Amygdala (tissue), 56 donors: ENCODE results near the gene TSEN54.
A peak's percentile ranks its signal among the peaks of the same experiment; 100 is the strongest.
"Not testable (repeated sequence)": the region's sequence is repeated elsewhere in the genome, so short reads cannot be mapped to it uniquely, and the experiment has no call there.

Source experiments
- DNase-seq, 56 donors: peaks; one replicate each; lab custom pipeline; 2025; lab: John Stamatoyannopoulos, UW

TSEN54 gene

GRCh38 chr17:75515496-75516254 is 653 bp upstream of the TSEN54 start, which contains the start of gene CASKIN2:
CASKIN2 (minus strand) TSS chr17:75515537; CDS start chr17:75513804, 1,733 bp downstream.
- peak; percentile 50 to 98 (median 92) for DNase-seq

DNA sequence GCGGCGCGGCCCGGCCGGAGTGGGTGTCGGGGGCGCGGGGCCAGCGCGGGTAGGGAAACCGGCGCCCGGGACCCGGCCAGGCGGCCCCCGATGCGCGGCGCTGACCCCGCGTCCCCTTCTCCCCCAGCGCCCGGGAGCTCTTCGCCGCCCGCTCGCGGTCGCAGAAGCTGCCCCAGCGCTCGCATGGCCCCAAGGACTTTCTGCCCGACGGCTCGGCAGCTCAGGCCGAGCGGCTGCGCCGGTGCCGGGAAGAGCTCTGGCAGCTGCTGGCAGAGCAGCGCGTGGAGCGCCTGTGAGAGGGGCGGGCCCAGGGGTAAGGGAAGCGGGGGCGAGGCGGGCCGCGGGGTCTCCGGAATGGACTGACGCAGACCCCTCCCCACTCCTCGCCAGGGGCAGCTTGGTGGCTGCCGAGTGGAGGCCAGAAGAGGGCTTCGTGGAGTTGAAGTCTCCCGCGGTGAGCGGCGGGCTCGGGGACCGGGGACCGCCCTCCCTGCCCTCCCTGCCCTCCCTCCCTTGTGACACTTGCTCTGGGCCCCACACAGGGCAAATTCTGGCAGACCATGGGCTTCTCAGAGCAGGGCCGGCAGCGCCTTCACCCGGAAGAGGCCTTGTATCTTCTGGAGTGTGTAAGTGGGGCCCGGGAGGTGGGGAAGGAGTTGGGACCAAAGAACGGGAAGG is 430 bp downstream of the TSEN54 start:
- peak in 2 of 56 donors; percentile 55 to 60 for DNase-seq

- no peak for DNase-seq
Observed at GRCh38 chr17:75517297-75517865, 1.1 kb downstream of the TSEN54 start.

- no peak for DNase-seq
Observed at GRCh38 chr17:75518201-75518600, 1.9 kb downstream of the TSEN54 start.

- no peak for DNase-seq
Observed at GRCh38 chr17:75518983-75519537, 2.7 kb downstream of the TSEN54 start.

- DNase-seq = not testable (repeated sequence)
Observed at GRCh38 chr17:75520413-75520812, 4.1 kb downstream of the TSEN54 start.

- no peak for DNase-seq
Observed at GRCh38 chr17:75521290-75521689, 5.0 kb downstream of the TSEN54 start.

- DNase-seq = no peak
Observed at GRCh38 chr17:75521951-75522727, 5.8 kb downstream of the TSEN54 start.

GRCh38 chr17:75523647-75524046 is 7.3 kb downstream of the TSEN54 start:
- no peak for DNase-seq

- DNase-seq = no peak
Observed at GRCh38 chr17:75524269-75524969, 8.1 kb downstream of the TSEN54 start.

- DNase-seq = peak in 18 of 56 donors; percentile 31 to 75 (median 50)
Observed at GRCh38 chr17:75524970-75525805, 8.9 kb downstream of the TSEN54 start, which contains the start of gene LLGL2. LLGL2 (plus strand) TSS chr17:75525697; CDS start chr17:75543427, 17,730 bp downstream.

DNA sequence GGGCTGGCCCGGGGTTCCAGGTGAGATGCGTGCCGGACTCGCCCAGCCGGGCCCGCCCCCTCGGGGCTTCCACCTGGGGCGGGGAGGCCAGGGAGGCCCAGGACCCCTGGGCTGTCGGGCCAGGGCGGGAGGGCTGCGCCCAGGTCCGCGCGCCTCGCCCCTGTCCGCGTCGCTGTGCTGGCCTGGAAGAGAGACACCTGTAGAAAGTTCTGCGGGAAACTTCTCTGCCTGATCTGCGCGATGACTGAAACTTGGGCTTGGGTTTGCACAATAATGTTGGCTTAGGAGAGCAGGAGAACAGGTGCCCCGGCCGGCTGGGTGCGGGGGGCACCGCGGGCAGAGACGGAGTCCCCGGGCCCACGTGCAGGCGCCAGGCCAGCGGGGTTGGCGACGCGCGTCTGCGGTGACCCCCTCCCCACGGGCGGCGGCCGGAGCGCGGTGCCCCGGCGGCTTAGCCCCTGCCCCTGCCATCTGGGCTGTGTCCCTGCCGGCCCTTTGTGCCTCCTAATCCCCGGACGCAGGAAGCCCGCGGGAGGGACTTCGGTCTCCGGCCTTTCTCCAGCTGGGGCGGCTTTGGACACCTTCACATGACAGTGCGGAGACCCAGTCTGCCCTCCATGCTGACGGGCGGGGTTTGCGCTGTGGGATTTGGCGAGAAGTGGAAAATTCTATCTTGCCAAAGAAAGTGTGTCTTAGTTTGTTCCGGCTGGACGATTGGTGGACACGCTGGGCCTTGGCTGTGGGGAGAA is 9.7 kb downstream of the TSEN54 start:
- no peak for DNase-seq

DNA sequence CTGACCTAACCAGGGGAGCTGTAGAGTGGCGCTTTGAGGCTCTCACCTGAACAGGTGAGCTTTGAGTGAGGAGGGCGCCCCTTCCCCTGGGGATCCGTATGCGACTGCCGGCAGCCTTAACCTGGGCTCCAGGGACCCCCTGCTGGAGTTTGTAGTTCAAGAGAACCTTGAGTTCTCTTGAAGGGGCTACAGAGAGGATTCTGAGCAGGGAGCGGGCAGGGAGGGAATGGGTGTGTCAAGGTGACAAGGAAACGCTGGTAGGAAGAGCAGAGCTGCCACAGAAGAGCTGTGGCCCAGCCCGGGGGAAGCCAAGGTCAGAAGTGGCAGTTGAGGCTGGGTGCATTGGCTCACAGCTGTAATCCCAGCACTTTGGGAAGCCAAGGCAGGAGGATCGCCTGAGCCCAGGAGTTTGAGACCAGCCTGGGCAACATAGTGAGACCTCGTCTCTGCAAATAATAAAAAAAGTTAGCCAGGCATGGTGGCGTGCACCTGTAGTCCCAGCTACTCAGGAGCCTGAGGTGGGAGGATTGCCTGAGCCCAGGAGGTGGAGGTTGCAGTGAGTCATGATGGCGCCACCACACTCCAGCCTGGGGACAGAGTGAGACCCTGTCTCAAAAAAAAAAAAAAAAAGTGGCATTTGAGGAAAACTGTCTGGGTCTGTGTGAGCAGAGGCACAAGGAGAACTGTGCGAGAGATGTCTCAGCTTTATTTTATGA is 10.4 kb downstream of the TSEN54 start:
- DNase-seq = no peak

DNA sequence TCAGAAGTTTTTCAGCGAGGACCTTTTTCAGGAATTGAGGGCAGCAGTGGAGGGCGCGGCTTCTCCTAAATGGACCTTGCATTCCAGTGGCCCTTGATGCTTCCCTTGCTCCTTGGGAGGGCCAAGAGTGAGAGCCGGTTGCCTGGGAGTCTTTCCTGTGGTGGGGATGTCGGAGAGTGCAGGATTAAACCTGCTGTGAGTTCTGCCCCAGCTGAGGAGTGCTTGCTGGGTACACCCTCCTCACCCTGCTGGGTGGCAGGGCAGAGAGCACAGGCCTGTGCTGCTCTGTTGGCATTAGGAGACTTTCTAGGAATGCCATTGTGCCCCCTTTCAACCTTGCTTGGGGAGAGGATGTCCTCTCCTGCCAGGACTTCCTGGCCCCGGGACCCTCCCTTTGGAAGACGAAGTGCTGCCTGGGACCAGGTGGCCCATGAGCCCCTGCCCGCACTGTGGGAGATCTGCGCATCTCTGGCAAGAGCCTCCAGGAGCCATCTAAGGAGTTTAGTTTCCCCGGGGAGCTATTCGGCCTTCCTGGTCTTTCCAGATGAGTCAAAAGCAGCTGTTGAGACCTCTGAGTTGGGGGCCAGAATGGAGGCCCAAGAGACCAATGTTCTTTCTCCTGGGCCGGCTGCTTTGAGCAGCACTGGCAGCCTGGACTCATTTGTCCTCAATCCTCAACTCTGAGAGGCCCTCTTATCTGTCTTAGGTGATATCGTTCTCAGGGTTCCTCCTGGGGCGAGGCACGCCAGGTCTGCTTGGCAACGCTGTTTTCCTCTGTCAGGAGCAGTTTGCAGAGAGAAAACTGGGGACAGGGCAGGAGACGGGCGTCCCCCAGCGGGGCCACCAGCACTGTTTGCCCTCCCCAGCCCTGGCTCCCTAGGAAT is 14.8 kb downstream of the TSEN54 start:
- no peak for DNase-seq

- DNase-seq = no peak
Observed at GRCh38 chr17:75531721-75532072, 15.4 kb downstream of the TSEN54 start.

DNA sequence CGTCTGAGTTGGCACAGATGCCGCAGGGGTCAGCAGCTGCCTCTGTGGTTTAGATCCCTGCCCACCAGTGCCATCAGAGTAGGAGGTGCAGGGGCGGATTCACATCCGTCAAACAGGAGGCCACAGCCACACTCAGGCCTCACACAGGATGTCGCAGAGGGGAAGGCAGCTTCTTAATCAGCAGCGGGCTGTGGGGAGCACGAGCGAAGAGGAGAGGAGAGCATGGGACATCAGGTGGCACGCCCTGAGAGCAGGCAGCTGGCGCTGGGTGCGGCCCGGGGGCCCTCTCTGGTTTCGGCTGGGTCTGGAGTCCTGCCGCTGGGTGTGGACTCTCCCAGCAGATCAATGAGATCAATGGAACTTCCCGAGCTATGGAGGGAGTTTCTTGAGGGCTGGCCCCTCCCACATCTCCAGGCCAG is 18.8 kb downstream of the TSEN54 start:
- no peak for DNase-seq
